Cortex of kidney (tissue), 1 donor: ENCODE measurements around the gene CIAO3.
"Not testable (repeated sequence)": the region's sequence is repeated elsewhere in the genome, so short reads cannot be mapped to it uniquely, and the experiment has no call there.

Experiments used
- DNase-seq: peaks from one replicate; lab custom pipeline; 2025; lab: John Stamatoyannopoulos, UW

The CIAO3 gene

DNA sequence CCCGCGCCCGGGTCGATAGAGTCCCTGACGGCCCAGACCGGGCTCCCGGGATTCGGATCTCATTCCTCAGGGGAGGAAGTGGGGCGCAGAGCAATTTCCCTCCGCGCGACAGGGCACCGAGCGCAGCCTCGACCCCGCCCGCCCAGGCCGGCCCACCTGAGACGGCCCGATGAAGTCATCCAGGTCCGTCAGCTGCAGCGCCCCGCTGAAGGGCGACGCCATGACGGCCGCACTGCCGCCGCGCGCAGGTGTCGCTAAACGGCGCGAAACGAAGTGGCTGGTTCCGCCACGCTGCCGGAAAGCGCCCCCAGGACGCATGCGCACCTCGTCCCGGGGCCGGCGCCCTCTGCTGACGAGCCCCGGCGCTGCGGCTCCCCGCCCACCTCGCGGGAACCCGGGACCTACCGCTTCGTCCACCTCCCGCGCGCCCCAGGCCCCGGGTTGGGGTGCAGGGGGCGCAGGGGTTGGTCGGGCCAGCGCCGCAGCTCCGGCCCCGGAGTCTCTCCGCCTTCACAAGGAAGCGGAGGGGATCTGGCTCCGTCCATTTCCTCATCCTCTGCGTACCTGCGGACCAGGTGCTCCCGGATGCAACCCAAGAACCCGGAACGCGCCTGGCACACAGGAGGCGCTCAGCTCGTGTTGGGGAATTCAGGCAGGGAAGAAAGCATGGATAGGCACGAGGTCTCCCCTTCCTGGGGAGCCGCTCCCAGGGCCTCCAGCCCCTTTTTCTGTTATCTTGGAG lies at the start of gene CIAO3:
Gene CIAO3 (minus strand): TSS at position 234 of the 742 bp plus-strand sequence. CDS start 12 bp downstream, at position 222.
- DNase-seq, result no peak

DNA sequence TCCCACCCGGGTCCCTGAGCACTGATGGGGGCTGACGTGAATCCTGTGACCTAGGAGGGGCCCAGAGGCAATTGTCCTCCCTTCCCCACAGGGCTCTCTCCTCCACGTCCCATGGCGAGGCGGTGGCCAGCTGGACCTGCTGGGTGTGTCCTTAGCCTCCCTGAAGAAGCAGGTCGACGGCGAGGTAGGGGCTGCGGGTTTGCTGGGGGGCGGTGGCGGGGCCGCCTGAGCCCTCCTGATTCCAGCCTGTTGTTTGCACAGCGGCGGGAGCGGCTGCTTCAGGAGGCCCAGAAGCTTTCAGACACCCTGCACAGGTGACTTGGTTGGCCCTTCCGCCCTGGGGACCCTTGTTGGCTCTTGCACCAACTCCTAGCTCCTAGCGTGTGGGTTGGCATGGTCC lies 49.3 kb upstream of the CIAO3 start:
- DNase-seq, result no peak

DNA sequence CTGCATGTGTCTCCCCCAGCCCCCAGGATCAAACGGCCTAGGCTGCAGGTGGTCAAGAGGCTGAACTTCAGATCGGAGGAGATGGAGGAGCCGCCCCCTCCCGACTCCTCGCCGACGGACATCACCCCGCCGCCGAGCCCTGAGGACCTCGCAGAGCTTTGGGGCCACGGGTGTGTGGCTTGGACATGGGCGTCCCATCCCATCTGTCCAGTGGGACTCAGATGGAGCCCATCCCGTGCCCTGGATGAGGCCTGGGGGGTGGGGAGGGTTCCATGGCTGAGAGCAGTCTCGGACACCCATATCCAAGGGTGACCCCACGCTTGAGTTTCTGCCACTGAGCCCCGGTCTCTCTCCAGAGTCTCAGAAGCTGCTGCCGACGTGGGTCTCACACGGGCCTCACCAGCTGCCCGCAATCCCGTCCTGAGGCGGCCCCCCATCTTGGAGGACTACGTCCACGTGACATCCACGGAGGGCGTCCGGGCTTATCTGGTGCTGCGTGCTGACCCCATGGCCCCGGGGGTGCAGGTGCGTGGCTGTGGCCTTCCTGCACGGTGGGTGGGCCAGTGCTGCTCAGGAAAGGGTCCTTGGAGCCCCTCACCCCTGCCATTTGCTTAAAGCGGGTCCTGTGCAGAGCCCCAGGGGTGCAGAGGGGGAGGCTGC lies 48.5 kb upstream of the CIAO3 start:
- no peak for DNase-seq

DNA sequence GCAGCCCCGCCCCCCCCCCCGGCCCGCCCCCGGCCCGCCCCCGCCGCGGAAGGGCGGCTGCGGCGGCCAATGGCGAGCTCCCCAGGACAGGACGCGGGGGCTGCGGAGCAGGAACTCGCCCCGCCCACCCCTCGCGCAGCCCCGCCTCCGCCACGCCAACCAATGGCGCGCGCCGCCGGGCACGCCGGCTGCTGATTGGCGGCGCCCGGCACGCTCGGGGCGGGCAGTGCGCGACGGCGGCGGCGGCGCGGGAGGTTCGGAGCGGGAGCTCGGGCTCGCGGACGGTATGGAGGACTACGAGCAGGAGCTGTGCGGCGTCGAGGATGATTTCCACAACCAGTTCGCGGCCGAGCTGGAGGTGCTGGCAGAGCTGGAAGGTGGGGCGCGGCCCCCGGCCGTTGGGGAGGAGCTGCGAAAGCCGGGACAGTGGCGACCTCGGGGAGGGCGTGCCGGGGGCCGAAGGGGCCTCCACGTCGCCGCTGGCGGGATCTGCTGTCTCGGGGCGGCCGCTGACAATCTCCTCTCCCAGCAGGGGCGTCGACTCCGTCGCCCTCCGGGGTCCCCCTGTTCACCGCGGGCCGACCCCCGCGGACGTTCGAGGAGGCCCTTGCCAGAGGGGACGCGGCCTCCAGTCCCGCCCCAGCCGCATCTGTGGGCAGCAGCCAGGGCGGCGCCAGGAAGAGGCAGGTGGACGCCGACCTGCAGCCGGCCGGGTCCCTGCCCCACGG lies 47.8 kb upstream of the CIAO3 start, which contains the start of gene CHTF18:
Gene CHTF18 (plus strand): TSS at position 222 of the 728 bp plus-strand sequence. CDS start 65 bp downstream, at position 287.
- peak; percentile 60 for DNase-seq

DNA sequence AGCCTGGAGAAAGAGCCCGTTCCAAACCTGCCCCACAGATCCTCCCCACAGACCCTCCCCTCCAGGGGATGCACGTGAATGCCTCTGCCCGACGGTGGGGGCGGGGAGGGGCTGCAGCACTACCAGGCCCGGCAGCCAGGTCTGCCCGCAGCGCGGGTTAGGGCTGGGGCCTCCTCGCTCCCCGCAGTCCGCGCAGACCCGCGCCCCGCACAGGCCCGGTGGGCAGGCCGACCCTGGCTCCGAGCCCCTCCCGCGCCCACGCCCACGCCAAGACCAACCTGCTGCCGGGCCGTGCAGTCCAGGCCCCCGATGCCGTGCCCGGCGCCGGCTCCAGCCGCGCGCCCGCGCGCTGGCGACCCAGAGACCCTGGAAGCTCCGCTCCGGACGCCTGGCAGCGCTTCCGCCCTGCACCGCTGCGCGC lies 47.2 kb upstream of the CIAO3 start, which contains the start of gene RPUSD1:
Gene RPUSD1 (minus strand): TSS at position 404 of the 421 bp plus-strand sequence. CDS start 644 bp downstream, outside the sequence.
- DNase-seq, result no peak

DNA sequence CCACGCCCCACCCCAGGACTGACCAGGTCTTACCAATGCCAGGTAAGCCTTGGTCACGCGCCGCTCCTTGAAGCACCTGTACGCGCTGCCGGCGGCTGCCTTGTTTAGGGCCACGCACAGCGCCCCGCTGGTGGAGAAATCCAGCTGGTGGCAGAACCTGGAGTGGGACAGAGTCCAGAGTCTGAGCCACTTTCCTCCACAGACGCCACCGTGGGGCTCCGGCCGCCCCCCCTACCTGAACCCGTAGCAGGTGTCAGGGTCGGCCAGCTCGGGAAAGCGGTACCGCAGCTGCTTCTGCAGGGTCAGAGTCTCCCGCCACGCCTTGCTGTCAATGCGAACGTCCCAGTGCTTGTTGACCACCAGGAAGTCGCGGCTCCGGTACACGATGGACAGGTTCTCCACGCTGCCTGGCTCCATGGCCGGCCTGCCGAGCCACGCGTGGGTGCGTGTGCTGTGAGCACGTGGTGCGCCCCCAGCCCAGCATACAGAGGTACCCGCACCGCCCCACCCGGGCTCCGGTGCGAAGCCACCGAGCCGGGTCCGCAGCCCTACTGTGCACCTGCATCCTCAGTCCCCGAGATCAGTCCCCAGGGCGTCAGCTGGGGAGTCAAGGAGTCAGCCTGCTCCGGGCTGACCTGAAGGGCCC lies 46.6 kb upstream of the CIAO3 start:
- DNase-seq, result no peak

DNA sequence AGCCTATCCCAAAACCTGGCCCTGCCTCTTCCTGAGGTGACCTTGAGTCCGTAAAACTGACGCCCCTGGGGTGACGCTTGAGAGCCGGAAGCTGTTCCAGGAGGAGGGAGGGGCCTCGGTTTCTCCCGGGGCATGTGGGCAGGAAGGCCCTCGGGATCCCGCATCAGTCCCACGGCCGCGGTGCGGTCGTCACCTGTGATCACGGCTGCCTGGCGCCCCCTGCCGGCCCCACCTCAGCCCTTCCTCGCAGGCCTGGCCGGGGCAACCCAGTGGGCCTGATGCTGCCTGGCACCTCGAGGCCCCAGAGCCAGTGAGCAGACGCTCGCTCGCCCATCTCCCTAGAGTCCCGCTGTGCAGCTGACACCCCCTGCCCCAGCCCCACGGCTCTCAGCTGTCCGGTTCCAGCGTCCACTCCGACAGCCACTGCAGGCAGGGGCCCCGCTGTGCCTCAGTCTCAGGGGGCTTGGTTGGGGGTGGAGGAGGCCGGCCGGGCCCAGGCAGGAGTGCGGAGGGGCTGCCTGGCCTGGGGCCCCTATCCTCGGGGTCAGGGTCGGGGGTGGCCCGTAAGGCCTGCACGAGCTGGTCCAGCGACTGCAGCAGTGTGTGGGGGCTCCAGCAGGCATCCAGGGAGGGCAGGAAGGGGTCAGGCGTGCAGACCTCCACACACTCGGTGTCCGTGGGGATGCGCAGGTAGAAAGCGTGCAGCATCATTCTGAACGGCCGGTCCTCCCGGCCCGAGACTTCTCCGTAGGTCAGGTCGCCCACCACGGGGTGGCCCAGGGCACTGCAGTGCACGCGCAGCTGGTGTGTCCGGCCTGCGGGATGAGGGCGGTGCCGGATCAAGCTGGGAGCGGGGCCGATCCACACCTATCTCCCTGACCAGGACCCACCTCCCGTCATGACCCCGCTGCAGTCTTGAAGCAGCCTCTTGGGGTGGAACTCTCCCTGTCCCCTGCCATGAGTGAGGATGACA lies 45.1 kb upstream of the CIAO3 start:
- no peak for DNase-seq

DNA sequence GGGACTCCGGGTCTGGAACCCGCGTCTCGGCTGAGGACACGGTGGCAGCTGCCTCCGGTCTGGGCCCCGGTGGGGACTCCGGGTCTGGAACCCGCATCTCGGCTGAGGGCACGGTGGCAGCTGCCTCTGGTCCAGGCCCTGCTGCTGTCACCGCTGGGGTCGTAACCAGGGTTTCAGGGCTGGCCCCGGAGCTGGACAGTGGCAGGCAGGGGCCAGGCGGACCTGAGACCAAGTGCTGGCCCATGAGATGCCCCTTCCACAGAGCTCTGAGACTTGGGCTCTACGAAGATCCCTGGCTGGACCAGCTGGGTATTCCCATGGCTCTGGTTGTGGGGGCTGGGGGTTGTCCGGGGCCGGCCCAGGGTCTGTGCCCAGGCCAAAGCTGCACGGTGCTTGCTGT lies 43.6 kb upstream of the CIAO3 start:
- DNase-seq, result no peak

DNA sequence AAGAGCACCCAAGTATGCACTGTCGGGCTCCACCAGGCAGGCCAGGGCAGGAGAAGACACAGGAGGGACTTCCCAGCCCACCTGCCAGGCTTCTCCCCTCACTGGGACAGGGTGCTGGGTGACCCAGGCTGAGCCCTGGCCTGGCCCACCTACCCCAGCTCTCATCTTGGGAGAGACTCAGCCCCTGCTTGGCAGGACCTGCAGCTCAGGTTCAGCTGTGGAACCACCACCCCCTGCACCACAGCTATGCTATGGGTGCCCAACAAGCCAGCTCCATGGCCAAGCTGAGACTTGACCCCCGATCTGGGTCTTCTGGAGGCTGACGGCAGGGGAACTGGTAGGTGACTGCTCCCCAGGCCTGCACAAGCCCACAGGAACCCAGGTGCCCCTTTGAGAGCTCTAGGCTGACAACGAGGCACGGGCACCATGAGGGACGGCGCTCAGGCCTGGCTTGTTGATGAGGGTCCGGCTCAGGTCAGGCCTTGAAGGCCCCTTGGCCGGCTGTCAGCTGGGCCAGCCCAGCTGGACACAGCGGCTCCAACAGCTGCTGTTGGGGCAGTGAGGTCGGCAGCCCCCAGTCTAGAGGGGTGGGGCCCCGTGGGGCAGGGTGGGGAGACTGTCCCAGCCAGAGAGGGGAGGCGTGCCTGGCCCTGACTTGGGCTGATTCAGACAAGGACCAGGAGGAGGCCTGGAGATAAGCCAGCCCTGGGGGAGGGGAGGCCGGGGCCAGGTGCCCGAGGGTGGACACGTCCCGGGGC lies 42.8 kb upstream of the CIAO3 start:
- DNase-seq, result no peak

DNA sequence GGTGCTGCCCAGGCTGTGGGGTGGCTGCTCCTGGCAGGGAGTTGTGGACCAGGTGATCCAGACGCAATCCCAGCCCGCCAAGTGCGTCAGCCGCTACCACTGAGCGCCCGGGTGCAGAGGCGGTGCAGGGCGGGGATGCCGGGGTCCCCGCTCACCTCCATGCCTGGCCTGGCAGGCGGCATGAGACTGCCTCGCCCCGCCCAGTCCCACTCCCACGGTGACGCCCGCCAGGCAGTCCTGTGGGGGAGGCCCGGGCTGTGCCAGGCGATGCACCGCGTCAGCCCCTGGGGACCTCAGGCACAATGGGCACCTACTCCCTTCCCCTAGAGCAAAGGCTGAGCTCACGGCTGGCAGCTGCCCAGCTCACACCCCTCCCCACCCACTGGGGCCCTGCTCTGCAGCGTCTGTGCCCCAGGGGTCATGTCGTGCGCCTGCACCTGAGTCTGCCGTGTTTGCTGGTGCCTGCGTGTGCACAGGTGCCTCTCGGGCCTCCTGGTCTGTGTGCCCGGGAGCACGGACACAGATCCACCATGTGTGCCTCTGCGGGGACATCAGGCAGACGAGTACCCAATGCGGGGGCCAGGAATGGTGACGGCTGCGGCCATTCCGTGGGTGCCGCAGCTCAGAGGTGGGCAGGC lies 42.1 kb upstream of the CIAO3 start:
- DNase-seq, result no peak

DNA sequence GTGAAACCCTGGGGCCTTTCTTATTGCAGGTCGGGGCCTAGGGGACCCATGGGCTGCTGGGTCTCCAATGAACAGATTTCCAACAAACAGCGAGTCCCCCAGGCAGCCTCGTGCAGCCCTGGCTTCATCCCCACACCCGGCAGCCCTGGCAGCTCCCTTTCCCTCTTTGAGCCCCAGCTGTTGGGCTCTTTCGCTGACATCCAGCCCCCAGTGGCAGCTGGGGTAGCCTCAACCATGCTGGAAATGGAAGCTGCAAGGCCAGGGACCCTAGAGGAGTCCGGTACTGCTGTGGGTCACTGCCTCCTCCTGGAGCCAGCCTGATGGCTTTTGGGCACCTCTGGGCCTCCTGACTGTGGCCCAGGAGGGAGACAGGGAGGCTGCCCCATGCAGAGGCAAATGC lies 41.5 kb upstream of the CIAO3 start:
- no peak for DNase-seq

DNA sequence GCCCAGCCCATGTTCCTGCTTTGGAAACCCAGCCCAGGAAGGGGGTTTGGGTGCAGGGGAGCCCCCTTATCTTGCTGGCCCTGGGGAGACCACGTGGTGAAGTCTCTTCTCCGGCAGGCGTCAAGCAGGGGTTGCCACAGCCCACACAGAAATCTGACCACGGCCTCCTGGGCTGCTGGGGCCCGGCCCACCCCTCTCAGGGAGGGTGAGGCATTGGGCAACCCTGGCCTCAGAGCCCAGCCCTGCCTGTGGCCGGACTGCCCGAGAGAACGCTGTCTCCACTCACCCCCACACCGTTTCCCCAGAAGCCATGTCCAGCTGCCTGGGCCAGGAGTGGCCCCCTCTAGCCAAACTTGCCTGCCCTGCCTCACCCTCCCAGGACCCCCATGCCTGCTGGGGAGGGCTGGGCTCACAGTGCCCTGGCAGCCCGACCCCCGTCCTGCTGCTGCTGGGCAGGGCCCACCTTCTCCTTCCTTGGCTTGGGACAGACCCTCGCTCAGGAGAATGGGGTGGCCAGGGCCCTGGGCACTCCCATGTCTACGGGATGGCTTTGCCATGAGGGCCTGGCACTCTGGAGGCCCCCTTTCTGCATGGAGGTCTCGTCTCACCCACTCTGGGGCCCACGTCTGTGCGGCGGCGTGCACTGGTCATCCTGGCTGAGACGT lies 40.7 kb upstream of the CIAO3 start:
- no peak for DNase-seq

DNA sequence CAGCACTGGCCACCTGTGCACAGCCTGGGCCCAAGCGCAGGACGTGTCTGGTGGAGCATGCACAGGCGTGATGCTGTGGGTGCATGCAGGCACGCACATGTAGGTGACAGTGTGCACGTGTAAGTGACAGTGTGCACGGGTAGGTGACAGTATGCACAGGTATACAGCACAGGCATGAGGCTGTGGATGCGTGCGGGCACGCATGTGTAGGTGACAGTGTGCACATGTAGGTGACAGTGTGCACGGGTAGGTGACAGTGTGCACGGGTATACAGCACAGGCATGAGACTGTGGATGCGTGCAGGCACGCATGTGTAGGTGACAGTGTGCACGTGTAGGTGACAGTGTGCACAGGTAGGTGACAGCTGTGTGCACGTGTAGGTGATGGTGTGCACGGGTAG lies 39.5 kb upstream of the CIAO3 start:
- DNase-seq, result no peak

DNA sequence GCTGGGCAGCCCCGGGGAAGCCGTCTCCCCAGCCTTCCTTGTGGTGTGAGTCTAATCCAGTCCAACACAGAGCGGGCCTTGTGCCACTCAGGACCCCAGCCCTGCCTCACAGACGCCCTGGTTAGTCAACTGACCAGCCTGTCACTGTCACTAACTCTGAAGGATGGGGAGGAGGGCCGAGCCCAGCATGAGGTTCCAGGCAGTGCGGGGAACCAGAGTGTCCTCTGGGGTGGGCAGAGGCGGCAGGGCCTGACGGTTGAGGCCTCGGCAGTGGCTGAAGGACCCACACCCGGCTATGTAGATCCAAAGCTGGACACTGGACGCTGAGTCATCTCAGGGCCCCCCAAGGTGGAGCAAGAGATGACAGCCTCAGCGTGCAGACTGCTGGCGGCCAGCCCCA lies 38.8 kb upstream of the CIAO3 start:
- no peak for DNase-seq

DNA sequence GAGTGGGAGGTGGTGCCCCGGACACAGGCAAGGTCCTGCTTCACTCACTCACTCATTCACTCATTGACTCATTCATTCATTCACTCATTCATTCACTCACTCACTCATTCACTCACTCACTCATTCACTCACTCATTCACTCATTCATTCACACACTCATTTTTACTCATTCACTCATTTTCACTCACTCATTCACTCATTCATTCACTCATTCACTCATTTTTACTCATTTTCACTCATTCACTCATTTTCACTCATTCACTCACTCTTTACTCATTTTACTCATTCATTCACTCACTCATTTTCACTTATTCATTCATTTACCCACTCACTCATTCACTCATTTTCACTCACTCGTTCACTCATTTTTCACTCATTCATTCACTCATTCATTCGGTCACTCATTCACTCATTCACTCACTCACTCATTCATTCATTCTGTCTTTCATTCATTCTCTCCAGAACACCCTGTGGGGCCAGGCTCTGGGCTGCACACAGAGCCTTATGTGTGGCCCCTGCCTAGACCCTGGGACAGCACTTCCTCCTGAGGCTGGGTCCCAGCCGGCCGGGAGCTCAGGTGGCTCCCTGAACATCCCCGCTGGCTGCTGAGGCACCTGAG lies 38.2 kb upstream of the CIAO3 start:
- no peak for DNase-seq

DNA sequence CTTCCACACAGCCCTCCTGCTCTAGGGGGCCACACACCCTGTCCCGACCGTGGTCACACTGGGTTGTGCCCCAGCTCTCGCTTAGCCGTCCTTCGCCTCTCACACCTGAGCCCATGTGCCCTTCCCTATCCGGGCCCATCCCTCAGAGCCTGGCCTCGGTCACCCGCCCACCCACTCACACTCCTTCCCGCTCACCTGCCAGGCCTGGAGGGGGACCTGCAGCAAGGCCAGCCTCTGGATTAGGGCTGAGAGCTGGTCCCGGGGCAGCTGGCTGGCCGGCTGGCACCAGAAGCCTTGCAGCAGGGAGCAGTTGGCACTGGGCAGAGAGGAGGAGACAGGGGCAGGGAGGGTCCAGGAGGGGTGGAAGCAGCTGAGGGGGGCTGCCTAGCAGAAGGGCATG lies 37.6 kb upstream of the CIAO3 start:
- no peak for DNase-seq

DNA sequence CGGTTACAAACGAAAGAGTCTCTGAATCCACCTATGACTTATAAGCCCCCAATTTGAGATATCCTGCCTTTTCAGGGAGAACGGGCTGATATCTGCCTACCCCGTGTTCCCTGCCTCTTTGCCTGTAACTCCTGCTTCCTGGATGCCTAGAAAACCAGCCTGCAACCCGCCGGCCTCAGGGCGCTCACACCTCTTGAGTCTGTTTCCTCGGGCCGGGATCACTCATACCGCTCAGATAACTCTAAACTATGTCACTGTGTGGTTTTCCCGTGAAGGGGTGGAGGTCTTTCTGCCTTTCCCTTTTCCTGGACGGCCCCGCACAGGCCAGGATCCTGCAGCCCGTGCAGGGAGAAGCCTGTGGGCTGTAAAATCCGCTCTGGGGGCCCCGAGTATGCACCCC lies 37.0 kb upstream of the CIAO3 start:
- DNase-seq, result no peak

DNA sequence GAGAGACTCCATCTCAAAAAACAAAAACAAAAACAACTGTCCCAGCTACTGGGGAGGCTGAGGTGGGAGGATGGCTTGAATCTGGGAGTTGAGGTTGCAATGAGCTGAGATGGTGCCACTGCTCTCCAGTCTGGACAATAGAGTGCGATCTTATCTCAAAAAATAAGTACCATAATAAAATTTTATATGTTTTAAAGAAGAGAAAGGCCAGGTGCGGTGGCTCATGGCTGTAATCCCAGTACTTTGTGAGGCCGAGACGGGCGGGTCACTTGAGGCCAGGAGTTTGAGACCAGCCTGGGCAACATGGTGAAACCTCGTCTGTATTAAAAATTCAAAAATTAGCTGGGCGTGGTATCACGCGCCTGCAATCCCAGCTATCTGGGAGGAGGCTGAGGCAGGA lies 36.0 kb upstream of the CIAO3 start:
- no peak for DNase-seq

DNA sequence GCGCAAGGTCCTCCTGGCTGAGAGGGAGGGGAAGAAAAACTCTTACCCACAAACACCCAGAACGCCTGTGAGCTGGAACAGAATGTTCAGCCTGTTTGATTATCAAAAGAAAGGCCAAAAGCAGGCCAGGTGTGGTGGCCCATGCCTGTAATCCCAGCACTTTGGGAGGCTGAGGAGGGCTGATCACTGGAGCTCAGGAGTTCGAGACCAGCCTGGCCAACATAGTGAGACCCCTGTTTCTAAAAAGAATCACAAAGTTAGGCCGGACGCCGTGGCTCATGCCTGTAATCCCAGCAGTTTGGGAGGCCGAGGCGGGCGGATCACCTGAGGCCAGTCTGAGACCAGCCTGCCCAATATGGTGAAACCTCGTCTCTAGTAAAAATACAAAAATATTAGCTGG lies 35.5 kb upstream of the CIAO3 start:
- DNase-seq, result not testable (repeated sequence)
